HFFc6 (cell line): Measurements from ENCODE around the gene TIAM1. TPM values are rescaled to one million over a fixed set of nuclear protein-coding genes. Genes with fewer than 3 reads are reported as not detected.

Experiments used
- DNase-seq: peaks from one replicate; pipeline ENCODE4 v3.0.0-alpha.2; 2018
- H3K27ac Mint-ChIP-seq: 2 replicates; pipeline ENCODE4 v1.8.0; 2020; ENCODE audit warnings: mild to moderate bottlenecking, mixed read lengths
- H3K27me3 Mint-ChIP-seq: 2 replicates; pipeline ENCODE4 v1.8.0; 2021; ENCODE audit warnings: mild to moderate bottlenecking, moderate library complexity, mixed read lengths; ENCODE audit not compliant: insufficient read depth
- H3K36me3 Mint-ChIP-seq: 2 replicates; pipeline ENCODE4 v1.8.0; 2021; ENCODE audit warnings: low read depth, mixed read lengths
- H3K4me1 Mint-ChIP-seq: 2 replicates; pipeline ENCODE4 v1.8.0; 2020; ENCODE audit warnings: low read depth, mixed read lengths
- H3K4me3 Mint-ChIP-seq: 2 replicates; pipeline ENCODE4 v1.8.0; 2020; ENCODE audit warnings: mild to moderate bottlenecking, moderate library complexity, mixed read lengths
- H3K9me3 Mint-ChIP-seq: 2 replicates; pipeline ENCODE4 v1.8.0; 2020; ENCODE audit warnings: mild to moderate bottlenecking, mixed read lengths
- total RNA-seq, 6 experiments: library from RNA; stranded (reverse); fragmentation: NEBNext Ultra II Directional; extraction: Animal tissue kit (Norgen Biotek cat#: 25700); gene quantifications; 2 replicates in 1 of 6; 3 replicates in 5 of 6; pipeline ENCODE4 v1.2.3, GENCODE V29; 2021
- TF ChIP-seq, protein P1 (sequence below): fragments of 200-600 bp; sonication (generic); IDR thresholded peaks from 2 replicates; pipeline ENCODE4 v1.5.0; 2021; ENCODE audit warnings: antibody characterized with exemption, mild to moderate bottlenecking

The TIAM1 gene
- total RNA-seq, 6 experiments from 2014 or later = 0.02 to 0.43 (median 0.27) TPM; not detected in 1

GRCh38 chr21:31184459-31184858 is 159.6 kb downstream of the TIAM1 start:
- H3K27ac Mint-ChIP-seq = no peak overlapping the region
- no peak overlapping the region for H3K4me3 Mint-ChIP-seq
- TF ChIP-seq, protein P1, sequence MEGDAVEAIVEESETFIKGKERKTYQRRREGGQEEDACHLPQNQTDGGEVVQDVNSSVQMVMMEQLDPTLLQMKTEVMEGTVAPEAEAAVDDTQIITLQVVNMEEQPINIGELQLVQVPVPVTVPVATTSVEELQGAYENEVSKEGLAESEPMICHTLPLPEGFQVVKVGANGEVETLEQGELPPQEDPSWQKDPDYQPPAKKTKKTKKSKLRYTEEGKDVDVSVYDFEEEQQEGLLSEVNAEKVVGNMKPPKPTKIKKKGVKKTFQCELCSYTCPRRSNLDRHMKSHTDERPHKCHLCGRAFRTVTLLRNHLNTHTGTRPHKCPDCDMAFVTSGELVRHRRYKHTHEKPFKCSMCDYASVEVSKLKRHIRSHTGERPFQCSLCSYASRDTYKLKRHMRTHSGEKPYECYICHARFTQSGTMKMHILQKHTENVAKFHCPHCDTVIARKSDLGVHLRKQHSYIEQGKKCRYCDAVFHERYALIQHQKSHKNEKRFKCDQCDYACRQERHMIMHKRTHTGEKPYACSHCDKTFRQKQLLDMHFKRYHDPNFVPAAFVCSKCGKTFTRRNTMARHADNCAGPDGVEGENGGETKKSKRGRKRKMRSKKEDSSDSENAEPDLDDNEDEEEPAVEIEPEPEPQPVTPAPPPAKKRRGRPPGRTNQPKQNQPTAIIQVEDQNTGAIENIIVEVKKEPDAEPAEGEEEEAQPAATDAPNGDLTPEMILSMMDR = no peak
- H3K27me3 Mint-ChIP-seq = peaks cover 3% of the 10 kb centered on the region; the same call in 1 of the 2 replicates
- no peaks in the 10 kb centered on the region for H3K4me1 Mint-ChIP-seq
- no peaks in the 10 kb centered on the region for H3K36me3 Mint-ChIP-seq
- no peak for DNase-seq
- peaks cover 9% of the 10 kb centered on the region; the same call in 1 of the 2 replicates for H3K9me3 Mint-ChIP-seq

GRCh38 chr21:31182231-31183140 is 161.6 kb downstream of the TIAM1 start:
- DNase-seq = no peak
- H3K36me3 Mint-ChIP-seq = no peaks in the 10 kb centered on the region
- H3K27ac Mint-ChIP-seq = no peak overlapping the region
- TF ChIP-seq, protein P1 = no peak
- H3K4me3 Mint-ChIP-seq = no peak overlapping the region
- peaks cover 3% of the 10 kb centered on the region; the same call in 1 of the 2 replicates for H3K27me3 Mint-ChIP-seq
- no peaks in the 10 kb centered on the region for H3K4me1 Mint-ChIP-seq
- H3K9me3 Mint-ChIP-seq = peaks cover 9% of the 10 kb centered on the region; the same call in 1 of the 2 replicates

DNA sequence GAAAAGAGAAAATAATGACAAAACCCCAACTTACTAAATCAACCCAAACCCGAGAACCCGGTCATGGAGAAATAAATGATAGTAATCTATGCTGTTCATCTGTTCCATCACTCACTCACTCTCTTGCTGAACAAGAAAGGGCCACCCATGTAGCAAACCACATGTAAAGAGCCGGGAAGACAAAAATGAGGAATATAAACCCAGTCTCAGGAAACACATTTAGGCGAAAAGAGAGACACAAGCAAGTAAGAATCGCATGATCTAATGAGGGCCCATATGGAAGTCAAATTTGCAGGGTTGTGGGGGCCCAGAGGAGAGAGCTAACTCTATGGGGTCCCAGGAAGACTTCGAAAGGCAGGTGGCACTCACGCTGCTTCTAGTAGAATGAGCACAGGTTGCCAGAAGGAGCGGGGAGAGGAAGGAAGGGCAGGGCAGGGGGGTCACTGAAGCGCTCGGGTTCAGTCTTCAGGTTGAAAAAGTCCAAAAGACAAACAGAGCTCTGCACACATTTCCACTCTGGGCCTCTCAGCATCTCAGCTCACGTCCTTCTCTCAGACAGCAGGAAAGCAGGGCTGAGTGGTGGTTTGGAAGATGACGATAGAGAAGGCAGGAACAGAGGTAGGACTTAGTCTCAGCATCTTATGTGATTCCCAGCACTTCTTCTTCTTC is 162.8 kb downstream of the TIAM1 start:
- Mint-ChIP-seq H3K27me3 (peaks cover 3% of the 10 kb centered on the region; the same call in 1 of the 2 replicates), H3K36me3 (no peaks in the 10 kb centered on the region), H3K4me3 (no peak overlapping the region), H3K4me1 (no peaks in the 10 kb centered on the region), H3K9me3 (peaks cover 9% of the 10 kb centered on the region; the same call in 1 of the 2 replicates), H3K27ac (no peak overlapping the region)
- no peak for DNase-seq
- TF ChIP-seq, protein P1 = no peak

GRCh38 chr21:31180256-31181081 is 163.6 kb downstream of the TIAM1 start:
- Mint-ChIP-seq H3K4me3 (no peak overlapping the region), H3K4me1 (no peaks in the 10 kb centered on the region)
- peak; percentile 3 for DNase-seq

More at GRCh38 chr21:31180256-31181081, 163.6 kb downstream of the TIAM1 start:
- Mint-ChIP-seq H3K27me3 (peaks cover 3% of the 10 kb centered on the region; the same call in 1 of the 2 replicates), H3K36me3 (no peaks in the 10 kb centered on the region), H3K27ac (no peak overlapping the region), H3K9me3 (peaks cover 9% of the 10 kb centered on the region; the same call in 1 of the 2 replicates)
- TF ChIP-seq, protein P1 = peak; percentile 72
